IMR-90 (cell line): ENCODE measurements around the gene DNM1. TPM values are rescaled to one million over a fixed set of nuclear protein-coding genes. Genes with fewer than 3 reads are reported as not detected.

Source experiments
- ATAC-seq: fragments of 200-7000 bp; cut with Tn5 transposase; 2 replicates; pipeline ENCODE4 v1.9.1; 2020; ENCODE audit warnings: low read depth, mild to moderate bottlenecking, moderate library complexity
- BruUV-seq: library from RNA; stranded (reverse); fragments of 400-500 nt; replicated peaks from 2 replicates; lab custom pipeline; 2021; lab: Mats Ljungman, UMichigan
- CTCF ChIA-PET: fragments of 300-600 bp; formaldehyde crosslinking; extraction: SDS; loops from one replicate; lab custom pipeline; 2021; ENCODE audit warnings: antibody characterized with exemption; lab: Yijun Ruan, JAX
- POLR2A ChIA-PET: fragments of 300-600 bp; sonication (Branson Sonifier 250); formaldehyde crosslinking; loops from one replicate; lab custom pipeline; 2022; ENCODE audit warnings: antibody characterized with exemption; ENCODE audit not compliant: unreplicated experiment; lab: Charles Lee
- DNase-seq: peaks from one replicate; pipeline ENCODE4 v3.0.0; 2013
- H2AFZ ChIP-seq: replicated peaks from 2 replicates; pipeline ENCODE3; 2013; ENCODE audit warnings: low read length, mild to moderate bottlenecking; ENCODE audit not compliant: poor library complexity
- H2AK5ac ChIP-seq: 2 replicates; pipeline ENCODE4 v1.6.1; 2013; ENCODE audit warnings: low read depth, low read length, inconsistent platforms
- H2AK9ac ChIP-seq: replicated peaks from 2 replicates; pipeline ENCODE3; 2013; ENCODE audit warnings: mild to moderate bottlenecking, low read depth, low read length, moderate library complexity; ENCODE audit not compliant: poor library complexity
- H2BK120ac ChIP-seq: 2 replicates; pipeline ENCODE4 v1.6.1; 2013; ENCODE audit warnings: low read depth, low read length, inconsistent platforms
- H2BK15ac ChIP-seq: 3 replicates; pipeline ENCODE4 v1.6.1; 2013; ENCODE audit warnings: low read depth, low read length, inconsistent platforms
- H2BK20ac ChIP-seq: 2 replicates; pipeline ENCODE4 v1.6.1; 2013; ENCODE audit warnings: low read depth, mild to moderate bottlenecking, inconsistent platforms, low read length, moderate library complexity
- H2BK5ac ChIP-seq: 2 replicates; pipeline ENCODE4 v1.6.1; 2013; ENCODE audit warnings: mild to moderate bottlenecking, low read depth, low read length, inconsistent platforms; ENCODE audit not compliant: poor library complexity, severe bottlenecking
- H3K14ac ChIP-seq: replicated peaks from 2 replicates; pipeline ENCODE4 v1.6.1; 2013; ENCODE audit warnings: low read depth, low read length, inconsistent platforms
- H3K18ac ChIP-seq: 2 replicates; pipeline ENCODE4 v1.6.1; 2013; ENCODE audit warnings: low read depth, low read length, control low read depth
- H3K23ac ChIP-seq: 2 replicates; pipeline ENCODE4 v1.6.1; 2013; ENCODE audit warnings: low read depth, low read length, inconsistent platforms
- H3K27ac ChIP-seq: 2 replicates; pipeline ENCODE4 v1.5.1; 2013; ENCODE audit warnings: mild to moderate bottlenecking, control low read depth, low read length; ENCODE audit not compliant: insufficient read depth
- H3K27me3 ChIP-seq: 2 replicates; pipeline ENCODE4 v1.6.1; 2013; ENCODE audit warnings: low read length; ENCODE audit not compliant: control insufficient read depth, insufficient read depth
- H3K36me3 ChIP-seq: 2 replicates; pipeline ENCODE4 v1.6.1; 2013; ENCODE audit warnings: low read length, mixed read lengths; ENCODE audit not compliant: control insufficient read depth, insufficient read depth
- H3K4ac ChIP-seq: 2 replicates; pipeline ENCODE4 v1.6.1; 2013; ENCODE audit warnings: low read depth, low read length, inconsistent platforms
- H3K4me1 ChIP-seq: 2 replicates; pipeline ENCODE4 v1.6.1; 2013; ENCODE audit warnings: low read length, mixed read lengths; ENCODE audit not compliant: control insufficient read depth, insufficient read depth
- H3K4me2 ChIP-seq: 2 replicates; pipeline ENCODE4 v1.6.1; 2013; ENCODE audit warnings: low read depth, mild to moderate bottlenecking, control low read depth, low read length, moderate library complexity
- H3K4me3 ChIP-seq: 2 replicates; pipeline ENCODE4 v1.5.1; 2013; ENCODE audit warnings: low read depth, mild to moderate bottlenecking, control low read depth, low read length, moderate library complexity; ENCODE audit not compliant: insufficient read depth
- H3K56ac ChIP-seq: 2 replicates; pipeline ENCODE4 v1.6.1; 2013; ENCODE audit warnings: low read length, inconsistent platforms; ENCODE audit not compliant: insufficient read depth; ENCODE audit errors: extremely low read depth
- H3K79me1 ChIP-seq, 2 experiments: 2 replicates each; pipeline ENCODE4 v1.6.1; 2013; ENCODE audit warnings: low read length in 2 of 2, inconsistent platforms in 1 of 2, low read depth in 1 of 2
- H3K9ac ChIP-seq: 2 replicates; pipeline ENCODE4 v1.6.1; 2013; ENCODE audit warnings: low read depth, low read length, control low read depth
- H3K9me1 ChIP-seq: 2 replicates; pipeline ENCODE4 v1.6.1; 2013; ENCODE audit warnings: low read length, inconsistent platforms; ENCODE audit not compliant: insufficient read depth
- H3K9me3 ChIP-seq: 2 replicates; pipeline ENCODE4 v1.6.1; 2013; ENCODE audit warnings: low read length; ENCODE audit not compliant: control insufficient read depth, insufficient read depth
- H4K20me1 ChIP-seq: 2 replicates; pipeline ENCODE4 v1.6.1; 2013; ENCODE audit warnings: low read length, inconsistent platforms; ENCODE audit not compliant: insufficient read depth
- H4K5ac ChIP-seq: 2 replicates; pipeline ENCODE4 v1.6.1; 2013; ENCODE audit warnings: mild to moderate bottlenecking, low read depth, low read length, control low read depth
- H4K8ac ChIP-seq, 2 experiments: 2 replicates each; pipeline ENCODE4 v1.6.1; 2013; ENCODE audit warnings: low read depth in 2 of 2, low read length in 2 of 2, control low read depth in 1 of 2, inconsistent platforms in 1 of 2
- H4K91ac ChIP-seq: 2 replicates; pipeline ENCODE4 v1.6.1; 2013; ENCODE audit warnings: low read depth, low read length, inconsistent platforms; ENCODE audit not compliant: insufficient read depth
- BHLHE40 ChIP-seq: fragments of 150-350 bp; IDR thresholded peaks from 2 replicates; pipeline ENCODE4 v1.6.1; 2016; ENCODE audit warnings: mild to moderate bottlenecking, low read depth, low read length
- CEBPB ChIP-seq: IDR thresholded peaks from 2 replicates; pipeline ENCODE4 v1.6.1; 2012; ENCODE audit warnings: low read depth, low read length, improper control_type of control experiment
- CHD1 ChIP-seq: IDR thresholded peaks from 2 replicates; pipeline ENCODE4 v1.6.1; 2012; ENCODE audit warnings: low read depth, low read length, improper control_type of control experiment
- CTCF ChIP-seq: conservative IDR thresholded peaks from 2 replicates; pipeline ENCODE4 v1.5.1; 2012; ENCODE audit warnings: mild to moderate bottlenecking, low read depth, low read length, improper control_type of control experiment
- ELK1 ChIP-seq: fragments of 150-350 bp; IDR thresholded peaks from 2 replicates; pipeline ENCODE4 v1.6.1; 2016; ENCODE audit warnings: low read depth, mild to moderate bottlenecking, low read length, moderate library complexity, borderline replicate concordance
- FOS ChIP-seq: fragments of 150-350 bp; IDR thresholded peaks from 2 replicates; pipeline ENCODE4 v1.6.1; 2016; ENCODE audit warnings: low read depth, low read length
- MAFK ChIP-seq: IDR thresholded peaks from 2 replicates; pipeline ENCODE4 v1.6.1; 2012; ENCODE audit warnings: low read depth, low read length, improper control_type of control experiment
- MAZ ChIP-seq: IDR thresholded peaks from 2 replicates; pipeline ENCODE4 v1.6.1; 2012; ENCODE audit warnings: low read depth, mild to moderate bottlenecking, low read length, improper control_type of control experiment, moderate library complexity, borderline replicate concordance
- MXI1 ChIP-seq: IDR thresholded peaks from 2 replicates; pipeline ENCODE4 v1.6.1; 2012; ENCODE audit warnings: low read depth, mild to moderate bottlenecking, low read length, moderate library complexity, borderline replicate concordance
- NFE2L2 ChIP-seq: fragments of 150-350 bp; IDR thresholded peaks from 2 replicates; pipeline ENCODE4 v1.6.1; 2016; ENCODE audit warnings: low read depth, mild to moderate bottlenecking, low read length
- POLR2A ChIP-seq: IDR thresholded peaks from 2 replicates; pipeline ENCODE4 v1.6.1; 2012; ENCODE audit warnings: mild to moderate bottlenecking, low read depth, low read length
- RAD21 ChIP-seq: IDR thresholded peaks from 2 replicates; pipeline ENCODE4 v1.6.1; 2012; ENCODE audit warnings: low read length, improper control_type of control experiment
- RCOR1 ChIP-seq: IDR thresholded peaks from 2 replicates; pipeline ENCODE4 v1.6.1; 2012; ENCODE audit warnings: mild to moderate bottlenecking, low read length, improper control_type of control experiment; ENCODE audit not compliant: insufficient replicate concordance
- RFX5 ChIP-seq: IDR thresholded peaks from 2 replicates; pipeline ENCODE4 v1.8.0; 2012; ENCODE audit warnings: low read depth, mild to moderate bottlenecking, low read length, moderate library complexity
- SMC3 ChIP-seq: fragments of 150-350 bp; IDR thresholded peaks from 2 replicates; pipeline ENCODE4 v1.6.1; 2016; ENCODE audit warnings: low read depth, mild to moderate bottlenecking, antibody characterized with exemption, low read length, moderate library complexity
- USF2 ChIP-seq: fragments of 150-350 bp; IDR thresholded peaks from 2 replicates; pipeline ENCODE4 v1.6.1; 2017; ENCODE audit warnings: mild to moderate bottlenecking, antibody characterized with exemption, low read length, low read depth
- WGBS, 2 experiments: methylation state at CpG; one replicate each; pipeline versions ENCODE4 v1.1.5 to v1.1.7; 2013; ENCODE audit warnings: missing lambda C conversion rate in 2 of 2; ENCODE audit not compliant: insufficient read length in 1 of 2; ENCODE audit errors: extremely low coverage in 2 of 2; 5-methylcytosine and 5-hydroxymethylcytosine counted together
- dilution Hi-C: fragments of 300-500 bp; cut with HindIII; formaldehyde crosslinking; loops from one replicate; pipeline ENCODE4 v1.14.3; 2018; ENCODE audit warnings: low sequenced_read_pairs; ENCODE audit not compliant: unreplicated experiment
- in situ Hi-C: fragments of 300-500 bp; cut with MboI; formaldehyde crosslinking; loops from 3 replicates; pipeline ENCODE4 v1.14.3; 2019; ENCODE audit warnings: low sequenced_read_pairs, inconsistent platforms, mixed read lengths
- intact Hi-C: fragments of 100-400 bp; cut with micrococcal nuclease; formaldehyde crosslinking; loops from 2 replicates; pipeline ENCODE4 v1.10.0; 2022
- polyA plus RNA-seq, 3 experiments: library from polyadenylated mRNA; depleted of rRNA; stranded (reverse); fragments of >200 nt; gene quantifications; 2 replicates each; pipeline ENCODE4 v1.2.3, GENCODE V29; 2012; ENCODE audit warnings: low replicate concordance in 1 of 3
- total RNA-seq: library from RNA; depleted of rRNA; stranded (reverse); fragments of >200 nt; gene quantifications from 2 replicates; pipeline ENCODE4 v1.2.3, GENCODE V29; 2012

Gene DNM1
- total and polyA plus RNA-seq, 2 of the 4 experiments (the other 2 are of a cell fraction): 13.6 to 17.7 TPM

- no peak overlapping the region for H3K9ac ChIP-seq
- ChIA-PET CTCF (no interaction called here), POLR2A (no interaction called here)
- H3K4me2 ChIP-seq: no peak overlapping the region; the same call in 1 of the 2 replicates
- peak overlapping the region; percentile 5 for H2AFZ ChIP-seq
- WGBS, 2 experiments: no CpG with 5 or more reads among the region's 7 CpGs
- TF ChIP-seq CTCF: no peak
- TF ChIP-seq MAZ: no peak
- TF ChIP-seq RFX5: no peak
- no peak for TF ChIP-seq MAFK
- no peak for TF ChIP-seq CHD1
- TF ChIP-seq POLR2A: no peak
- no peak for TF ChIP-seq NFE2L2
- no peak for TF ChIP-seq USF2
- TF ChIP-seq RAD21: no peak
- no peak for TF ChIP-seq FOS
- no peak for TF ChIP-seq CEBPB
- TF ChIP-seq BHLHE40: no peak
- TF ChIP-seq MXI1: no peak
- TF ChIP-seq SMC3: no peak
- no peak for TF ChIP-seq RCOR1
- TF ChIP-seq ELK1: no peak
- H3K56ac ChIP-seq: no peak overlapping the region
- no peaks in the 10 kb centered on the region for H3K36me3 ChIP-seq
- dilution Hi-C loops: no loop called here
- no peak overlapping the region for H4K91ac ChIP-seq
- no peaks in the 10 kb centered on the region for H4K20me1 ChIP-seq
- intact Hi-C loops: no loop called here
- no peak overlapping the region for H2BK120ac ChIP-seq
- no peak overlapping the region for H4K5ac ChIP-seq
- H3K4me1 ChIP-seq: peaks cover 26% of the 10 kb centered on the region
- no peak overlapping the region for H2AK9ac ChIP-seq
- H2BK20ac ChIP-seq: no peak overlapping the region
- no peak overlapping the region for H3K14ac ChIP-seq
- no peaks in the 10 kb centered on the region for H3K27me3 ChIP-seq
- H3K4ac ChIP-seq: no peak overlapping the region
- no peak overlapping the region for H3K23ac ChIP-seq
- H3K9me1 ChIP-seq: peaks cover 23% of the 10 kb centered on the region
- no peak overlapping the region for H2BK15ac ChIP-seq
- BruUV-seq: no TSS peak
- in situ Hi-C loops: no loop called here
- ATAC-seq (no peak), DNase-seq (no peak)
- H2AK5ac ChIP-seq: no peak overlapping the region
- H2BK5ac ChIP-seq: no peak overlapping the region
- no peaks in the 10 kb centered on the region for H3K9me3 ChIP-seq
- H3K18ac ChIP-seq: no peak overlapping the region; the same call in 1 of the 2 replicates
- no peak overlapping the region for H3K27ac ChIP-seq
- H4K8ac ChIP-seq: no peak overlapping the region
- no peak overlapping the region for H3K4me3 ChIP-seq
- peaks cover 0 to 15% of the 10 kb centered on the region in 2 experiments; a peak in 2 of 4 replicates for H3K79me1 ChIP-seq
These were observed 39.6 kb downstream of the DNM1 start for GRCh38 chr9:128242828-128243214.
